GM19372 (cell line): ENCODE results near the gene C3AR1.
A peak's percentile ranks its signal among the peaks of the same experiment; 100 is the strongest.

Experiments used
- ATAC-seq: cut with Tn5 transposase; IDR thresholded peaks from one replicate; pipeline ENCODE4 v1.9.1; 2021; ENCODE audit warnings: mild to moderate bottlenecking, low read depth, moderate library complexity; ENCODE audit not compliant: unreplicated experiment

C3AR1 gene

DNA sequence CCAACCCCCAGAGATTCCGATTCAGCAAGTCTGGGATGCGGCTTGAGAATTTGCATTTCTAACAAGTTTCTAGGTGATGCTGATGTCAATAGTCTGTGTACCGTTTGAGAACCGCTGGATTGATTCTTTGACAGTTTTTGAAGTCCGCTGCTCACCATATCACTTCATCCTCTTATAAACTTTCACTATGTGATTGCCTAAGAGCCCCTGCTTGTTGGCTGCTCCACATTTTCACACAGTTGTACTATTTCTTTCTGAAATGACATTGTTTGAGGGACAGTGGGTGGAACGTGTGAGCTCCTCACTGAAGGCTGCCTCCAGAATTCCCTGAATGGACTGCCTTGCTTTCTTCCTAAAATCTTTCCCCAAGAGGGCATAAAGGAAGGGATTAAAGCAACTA lies 7.7 kb downstream of the C3AR1 start:
- ATAC-seq: no peak

GRCh38 chr12:8057839-8058238 lies 8.3 kb downstream of the C3AR1 start:
- no peak for ATAC-seq

- ATAC-seq: no peak
Measured at GRCh38 chr12:8057306-8057705, 8.9 kb downstream of the C3AR1 start.

DNA sequence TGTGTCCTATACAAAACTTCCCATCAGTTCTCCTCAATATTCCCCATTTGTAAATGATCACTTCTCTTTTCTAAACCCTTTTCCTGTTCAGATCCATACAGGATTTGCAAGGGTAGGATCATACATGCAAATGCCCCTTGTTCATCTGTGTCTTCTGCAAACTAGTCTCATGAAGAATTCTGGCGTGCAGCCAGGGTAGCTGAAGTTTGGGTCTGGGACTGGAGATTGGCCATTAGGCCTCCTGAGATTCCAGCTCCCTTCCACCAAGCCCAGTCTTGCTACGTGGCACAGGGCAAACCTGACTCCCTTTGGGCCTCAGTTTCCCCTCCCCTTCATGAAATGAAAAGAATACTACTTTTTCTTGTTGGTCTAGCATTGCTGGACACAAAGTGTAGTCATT lies 11.3 kb downstream of the C3AR1 start:
- ATAC-seq: no peak

- no peak for ATAC-seq
Measured at GRCh38 chr12:8052679-8053078, 13.5 kb downstream of the C3AR1 start.

- ATAC-seq: no peak
Measured at GRCh38 chr12:8050600-8051250, 15.4 kb downstream of the C3AR1 start.

DNA sequence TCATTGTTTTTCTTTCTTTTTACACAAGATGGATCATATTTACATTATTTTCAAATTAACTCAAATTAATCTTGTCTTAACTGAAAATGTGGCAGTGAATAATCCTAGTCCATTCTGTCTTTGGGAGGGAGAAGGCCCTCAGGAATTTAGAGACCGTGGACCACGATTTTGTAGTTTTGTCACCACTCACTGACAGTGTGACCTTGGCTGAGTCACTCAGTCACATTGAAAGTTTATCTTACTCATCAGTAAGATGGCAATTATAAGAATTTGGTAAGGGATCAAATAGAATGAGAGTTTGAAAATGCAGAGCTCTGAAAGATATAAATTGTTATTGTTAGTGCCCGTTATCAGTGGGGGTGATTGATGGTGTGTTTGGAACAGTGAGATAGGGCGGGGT lies 17.3 kb downstream of the C3AR1 start:
- no peak for ATAC-seq

- no peak for ATAC-seq
Measured at GRCh38 chr12:8047842-8048241, 18.3 kb downstream of the C3AR1 start.

GRCh38 chr12:8045952-8046944 lies 19.9 kb downstream of the C3AR1 start:
- ATAC-seq: no peak

DNA sequence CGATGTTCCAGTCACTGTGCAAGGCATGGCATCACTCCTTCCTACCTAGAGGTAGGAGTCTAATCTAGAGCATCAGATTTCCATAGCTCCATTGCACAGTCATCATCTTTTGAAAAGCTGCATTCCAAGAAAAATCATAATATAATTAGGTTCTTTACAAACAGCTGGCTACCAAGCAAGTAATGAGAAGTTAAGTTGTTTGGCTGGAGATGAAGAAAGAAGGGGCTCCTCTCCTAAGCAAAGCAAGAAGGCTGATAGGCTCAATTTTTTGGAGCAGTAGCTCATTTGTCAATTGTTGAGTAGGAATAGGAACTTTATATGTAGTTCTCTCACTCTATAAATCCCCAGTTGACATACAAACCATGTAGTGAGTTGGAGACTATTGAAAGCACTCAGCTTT lies 25.4 kb downstream of the C3AR1 start:
- ATAC-seq: no peak

GRCh38 chr12:8038659-8039114 lies 27.5 kb downstream of the C3AR1 start:
- ATAC-seq: no peak

DNA sequence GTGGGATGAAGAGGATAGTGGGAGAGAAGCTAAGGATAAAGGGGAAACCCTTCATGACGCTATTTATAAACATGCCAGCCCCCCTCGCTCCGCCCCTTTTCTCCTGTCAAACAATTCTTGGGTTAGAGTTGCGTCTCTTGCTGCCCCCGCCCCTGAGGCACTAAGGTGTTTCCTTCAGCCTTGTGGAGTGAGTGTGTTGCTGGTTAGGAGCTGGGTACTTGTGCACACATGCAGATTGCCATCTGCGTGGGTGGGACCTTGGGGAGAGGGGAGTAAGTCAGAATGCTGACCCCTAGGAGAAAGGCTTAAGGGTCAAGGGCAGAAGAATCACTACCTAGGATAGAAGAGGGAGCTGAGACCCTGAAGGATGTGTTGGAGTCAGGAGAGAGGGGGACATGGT lies 28.2 kb downstream of the C3AR1 start:
- no peak for ATAC-seq

- ATAC-seq: no peak
Measured at GRCh38 chr12:8037046-8037663, 29.0 kb downstream of the C3AR1 start.

DNA sequence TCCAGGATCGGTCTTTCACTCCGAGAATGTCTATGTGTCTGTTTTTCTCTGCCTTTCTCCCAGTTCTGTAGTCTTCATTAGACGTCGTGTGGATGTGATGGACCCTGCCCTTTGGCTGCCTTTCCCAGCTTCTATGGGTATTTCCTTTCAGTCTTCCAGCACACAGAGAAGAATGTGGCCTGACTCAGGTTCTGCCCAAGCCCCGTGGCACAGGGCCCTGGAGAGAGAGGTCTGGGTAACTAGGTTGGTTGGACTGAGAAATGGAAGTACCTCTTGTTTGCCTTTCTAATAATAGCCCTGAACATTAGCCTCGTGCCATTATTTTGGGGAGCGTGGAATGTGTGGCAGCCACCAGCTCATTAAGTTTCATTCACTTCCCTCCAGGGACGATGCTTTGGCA lies 29.8 kb downstream of the C3AR1 start:
- ATAC-seq: no peak

DNA sequence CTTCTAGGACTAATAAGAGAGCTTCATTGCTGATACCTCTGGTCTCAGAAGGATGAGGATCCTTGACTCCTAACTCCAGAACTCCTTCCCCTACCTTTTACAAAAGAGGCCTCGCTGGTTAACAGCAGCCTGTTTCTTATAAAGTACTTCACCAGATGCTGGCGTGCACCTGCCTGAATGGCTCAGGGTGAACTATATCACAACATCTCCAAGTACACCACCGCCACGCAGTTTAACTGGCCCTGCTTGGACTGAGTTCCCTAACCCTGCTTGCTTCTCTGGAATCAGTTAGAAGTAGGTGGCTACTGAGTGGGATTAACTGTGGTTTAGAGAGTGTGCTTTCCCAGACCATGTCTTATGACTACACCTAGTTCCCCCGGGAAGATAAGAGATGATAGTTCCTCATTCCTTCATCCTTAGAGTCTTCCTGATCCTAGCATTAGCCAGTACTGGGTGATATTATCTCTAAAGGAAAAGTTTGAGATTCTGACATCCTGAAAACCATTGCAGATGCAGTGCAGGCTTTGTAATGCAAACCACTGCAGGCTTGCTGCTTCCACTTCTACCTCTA lies 30.6 kb downstream of the C3AR1 start:
- ATAC-seq: no peak

DNA sequence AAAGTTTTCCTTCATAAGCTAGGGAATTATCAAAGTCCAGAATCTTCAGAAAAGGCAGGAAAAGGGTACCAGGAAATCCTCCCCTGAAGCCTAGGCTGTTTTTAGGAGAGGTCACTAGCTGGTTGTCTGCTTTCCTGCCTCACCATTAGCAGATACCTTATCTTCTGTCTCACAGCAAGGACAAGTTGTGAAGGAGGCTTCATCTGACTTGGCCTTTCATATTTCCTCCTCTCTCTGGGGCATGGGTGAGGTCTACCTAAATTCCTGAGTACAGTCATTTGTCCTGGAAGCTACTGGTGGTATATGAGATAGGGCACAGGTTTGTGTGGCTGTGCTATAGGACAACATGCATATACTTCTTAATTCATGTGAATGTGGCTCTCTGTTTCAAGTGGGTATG lies 31.4 kb downstream of the C3AR1 start:
- no peak for ATAC-seq

GRCh38 chr12:8033153-8034044 lies 32.8 kb downstream of the C3AR1 start:
- no peak for ATAC-seq

- peak; percentile 67 for ATAC-seq
Measured at GRCh38 chr12:8032242-8033152, 33.7 kb downstream of the C3AR1 start, which contains the start of gene FOXJ2. Gene FOXJ2, plus strand, starts transcription at chr12:8032716. Its CDS starts 7,117 bp downstream, at chr12:8039833.

DNA sequence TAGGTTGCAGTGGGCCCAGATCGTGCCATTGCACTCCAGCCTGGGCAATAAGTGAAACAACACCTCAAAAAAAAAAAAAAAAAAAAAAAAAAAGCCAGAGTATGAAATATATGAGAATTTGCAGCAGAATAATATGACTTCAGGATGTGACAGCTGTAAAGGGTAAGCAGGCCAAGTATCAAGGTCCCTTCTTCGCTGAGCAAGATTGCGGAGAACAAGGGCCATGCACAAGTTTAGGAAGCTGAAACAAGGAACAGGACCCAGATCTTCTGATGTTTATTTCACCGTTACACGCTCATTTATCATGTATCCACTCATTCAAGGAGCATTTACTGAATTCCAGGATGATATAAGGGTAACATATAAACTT lies 34.3 kb downstream of the C3AR1 start:
- no peak for ATAC-seq
